KBM-7 (cell line): ENCODE measurements around the gene LIF.

Experiments
- DNase-seq: peaks from one replicate; pipeline ENCODE4 v3.0.0-alpha.2; 2015
- in situ Hi-C: fragments of 300-500 bp; cut with MboI; formaldehyde crosslinking; loops from 2 replicates; pipeline ENCODE4 v1.14.3; 2020; ENCODE audit warnings: low sequenced_read_pairs, low pct_unique_long_range_greater_than_20kb, mixed read lengths

The LIF gene

DNA sequence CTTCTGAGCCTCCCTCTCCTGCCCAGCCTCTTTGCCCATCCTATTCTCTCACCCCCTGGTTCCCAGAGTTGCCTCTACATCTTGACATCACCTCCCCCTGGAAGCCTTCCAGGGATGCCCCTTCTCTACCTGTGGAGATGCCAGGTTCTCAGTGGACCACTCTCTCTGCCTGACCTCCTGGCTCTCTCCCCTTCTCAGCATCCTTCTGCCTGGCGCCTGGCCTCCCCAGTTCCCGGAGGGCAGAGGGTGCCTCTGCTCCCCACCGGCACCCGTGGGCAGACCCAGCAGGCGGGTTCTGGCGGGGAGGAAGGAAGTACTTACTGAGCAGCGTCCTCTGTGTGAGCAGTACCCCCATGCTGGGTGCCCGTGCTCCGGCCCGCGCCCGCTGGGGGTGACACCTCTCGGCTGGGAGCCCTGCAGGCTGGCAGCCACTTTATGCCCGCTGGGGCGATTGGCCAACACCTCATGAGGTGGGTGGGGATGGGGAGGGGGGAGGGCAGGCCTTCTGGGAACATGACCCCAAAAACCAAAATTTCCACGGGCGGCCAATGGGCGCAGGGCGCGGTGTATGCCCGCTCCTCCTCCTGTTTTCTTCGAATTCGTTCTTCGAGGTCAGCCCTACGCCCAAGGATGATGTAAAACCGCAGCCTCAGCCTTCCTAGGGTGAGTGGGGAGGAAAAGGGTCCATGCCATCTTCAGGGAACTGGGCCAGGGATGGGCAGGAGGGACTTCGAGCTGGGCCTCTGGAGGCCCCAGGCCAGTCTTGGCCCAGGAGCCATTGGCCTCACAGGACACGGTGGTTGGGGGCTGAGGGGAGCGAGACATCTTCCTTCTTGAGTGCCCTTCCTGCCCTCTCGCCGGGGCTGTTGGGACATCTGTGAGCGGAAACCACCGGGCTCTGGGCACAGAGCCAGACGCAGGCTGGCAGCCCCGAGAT, 20.2 kb upstream of the LIF start, which contains the start of gene OSM:
OSM (minus strand) TSS at position 407 of the 937 bp plus-strand sequence; CDS start at position 355, 52 bp downstream.
- peak; percentile 94 for DNase-seq
- in situ Hi-C loops, result no loop called here

DNA sequence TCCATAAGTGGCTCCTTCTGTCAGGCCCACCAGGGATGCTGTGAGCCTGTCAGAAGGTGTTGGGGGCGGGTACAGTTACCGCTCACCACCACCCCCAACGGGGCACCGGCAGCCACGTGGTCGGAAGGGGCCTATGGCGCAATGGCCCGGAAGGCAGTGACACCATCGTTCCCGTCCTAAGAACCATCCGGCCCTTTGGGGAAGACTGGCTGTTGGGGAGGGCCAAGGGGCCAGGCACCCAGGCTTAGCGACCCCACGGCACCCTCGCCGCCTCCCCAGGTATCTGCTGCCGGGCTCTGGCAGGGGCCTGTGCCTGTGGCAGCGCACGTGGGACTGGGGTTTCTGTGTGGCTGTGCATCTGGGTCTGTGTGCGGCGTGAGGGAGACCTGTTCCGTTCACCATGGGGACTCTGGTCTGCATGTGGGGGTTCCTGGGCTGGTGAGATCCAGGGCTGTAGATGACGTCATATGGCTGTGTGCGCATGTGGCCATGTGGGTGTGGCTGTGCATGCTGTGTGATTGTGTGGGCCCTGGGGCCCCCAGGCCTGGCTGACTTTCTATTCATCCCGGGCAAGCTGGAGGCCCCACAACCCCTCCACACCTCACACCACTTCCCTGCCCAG, 19.4 kb upstream of the LIF start:
- in situ Hi-C loops, result no loop called here
- peak; percentile 90 for DNase-seq

DNA sequence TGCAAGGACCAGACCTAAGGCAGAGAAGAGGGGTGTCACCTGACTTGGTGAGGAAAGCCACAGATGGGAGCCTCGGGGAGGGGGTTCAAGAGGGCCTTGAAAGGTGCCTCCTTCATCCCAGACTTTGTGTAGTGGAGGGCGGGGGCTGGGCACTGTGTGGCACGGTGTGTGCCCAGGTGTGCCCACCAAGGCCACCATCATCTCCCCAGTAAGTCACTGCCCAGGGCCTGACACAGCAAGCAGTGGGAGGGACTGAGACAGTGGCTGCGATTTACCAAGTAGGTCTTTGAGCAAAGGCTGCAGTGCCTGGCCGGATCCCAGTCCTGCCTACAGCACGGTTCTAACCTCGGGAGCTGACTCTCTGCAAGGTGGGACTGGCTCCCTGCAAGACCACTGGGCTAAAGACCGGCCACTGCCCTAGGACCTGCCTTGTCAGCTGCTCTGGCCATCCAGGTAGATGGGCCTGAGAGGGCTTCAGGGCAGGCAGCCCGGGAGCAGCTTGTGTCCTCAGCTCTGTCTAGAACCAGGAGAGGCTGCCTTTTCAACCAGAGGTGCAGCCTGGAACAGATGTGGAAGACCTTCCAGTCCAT, 18.7 kb upstream of the LIF start:
- no peak for DNase-seq
- in situ Hi-C loops, result no loop called here

DNA sequence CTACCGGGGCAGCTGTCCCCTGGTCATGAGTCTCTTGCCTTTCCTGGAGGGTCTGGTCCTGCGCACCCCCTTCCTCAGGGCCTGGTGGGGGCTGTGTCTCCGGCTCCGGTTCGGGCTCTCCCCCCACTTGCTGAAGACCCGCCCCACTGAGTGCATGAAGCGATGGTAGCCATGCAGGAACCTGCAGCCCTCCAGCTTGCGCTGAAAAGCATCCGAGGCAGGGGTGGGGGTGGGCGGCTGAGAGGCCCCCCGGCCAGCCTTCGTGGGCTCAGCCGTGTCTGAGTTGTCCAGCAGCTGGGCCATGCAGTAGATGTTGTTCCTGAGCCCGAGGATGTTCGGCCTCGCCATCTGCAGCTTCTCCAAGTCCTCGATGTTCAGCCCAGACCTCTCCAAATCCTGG, 17.3 kb upstream of the LIF start:
- in situ Hi-C loops, result no loop called here
- no peak for DNase-seq

DNA sequence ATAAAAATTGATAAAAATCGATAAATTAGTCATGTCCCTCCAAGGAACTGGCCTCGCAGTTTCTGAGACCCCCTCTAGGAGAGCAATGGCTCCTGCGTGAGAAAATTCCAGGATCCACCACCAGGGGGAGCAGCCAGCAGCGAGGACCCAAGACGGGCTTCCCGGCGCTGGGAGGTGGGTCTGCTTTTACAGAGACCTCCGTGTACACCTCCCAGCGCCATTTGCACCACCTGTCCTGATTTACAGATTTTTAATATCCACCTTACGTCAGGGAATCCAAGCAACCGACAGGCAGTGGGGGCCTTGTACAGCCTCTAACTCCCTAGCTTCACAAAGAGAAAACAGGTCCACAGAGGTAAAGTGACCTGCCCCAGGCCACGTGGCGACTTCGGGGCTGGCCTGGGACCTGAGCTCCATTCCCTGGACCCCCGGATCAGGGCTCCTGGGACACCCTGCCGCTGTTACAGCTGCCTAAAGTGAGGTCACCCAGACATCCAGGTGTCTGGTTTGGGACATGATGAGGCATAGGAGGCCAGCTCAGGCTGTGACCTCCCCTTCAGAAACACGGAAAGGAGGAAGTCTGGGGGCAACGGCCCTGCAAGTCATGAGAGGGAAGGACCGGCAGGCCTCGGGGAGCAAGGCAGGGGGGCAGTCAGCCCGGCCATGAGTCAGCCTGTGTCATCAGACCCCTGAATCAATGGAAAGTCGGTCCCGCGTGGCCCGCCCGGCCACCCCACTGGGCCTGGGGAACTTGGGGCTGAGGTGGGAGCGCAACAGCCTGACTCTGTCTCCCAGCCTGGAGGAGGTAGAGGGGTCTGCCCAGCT, 16.6 kb upstream of the LIF start:
- peak; percentile 82 for DNase-seq
- in situ Hi-C loops, result no loop called here

DNA sequence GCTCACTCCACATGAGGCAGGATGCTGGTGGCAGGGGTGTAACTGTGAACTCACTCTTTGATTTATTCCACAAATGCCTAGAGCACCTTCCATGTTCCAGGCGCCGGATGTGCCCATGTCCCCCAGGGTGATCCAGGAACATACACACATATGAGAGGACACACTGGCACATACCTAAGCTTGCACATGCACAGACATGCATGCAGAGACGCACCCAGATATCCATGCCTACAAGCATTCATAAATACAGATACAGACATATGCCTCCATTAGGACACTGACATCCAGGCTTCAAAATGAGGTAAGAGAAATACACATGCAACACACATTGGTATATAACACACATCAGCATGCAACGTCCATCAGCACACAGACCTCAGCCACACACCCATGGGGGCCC, 15.6 kb upstream of the LIF start:
- in situ Hi-C loops, result no loop called here
- no peak for DNase-seq

DNA sequence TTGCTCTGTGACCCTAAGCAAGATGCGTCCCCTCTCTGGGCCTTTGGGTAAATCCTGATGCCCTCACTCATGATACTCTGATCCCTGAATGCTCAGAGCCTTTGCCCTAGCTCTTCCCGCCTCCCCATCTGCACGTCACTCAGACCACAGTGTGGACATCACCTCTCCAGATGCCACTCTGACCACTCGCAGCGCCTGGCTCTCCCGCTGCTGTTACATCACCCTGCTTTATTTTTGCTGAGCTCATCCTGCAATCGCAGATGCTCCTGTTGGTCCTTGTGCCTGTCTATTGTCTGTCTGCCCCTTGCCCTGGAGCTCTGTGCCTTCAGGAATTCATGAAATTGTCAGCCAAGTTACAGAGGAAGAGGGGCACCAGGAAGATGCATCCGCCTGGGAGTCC, 14.6 kb upstream of the LIF start:
- no peak for DNase-seq
- in situ Hi-C loops, result no loop called here

DNA sequence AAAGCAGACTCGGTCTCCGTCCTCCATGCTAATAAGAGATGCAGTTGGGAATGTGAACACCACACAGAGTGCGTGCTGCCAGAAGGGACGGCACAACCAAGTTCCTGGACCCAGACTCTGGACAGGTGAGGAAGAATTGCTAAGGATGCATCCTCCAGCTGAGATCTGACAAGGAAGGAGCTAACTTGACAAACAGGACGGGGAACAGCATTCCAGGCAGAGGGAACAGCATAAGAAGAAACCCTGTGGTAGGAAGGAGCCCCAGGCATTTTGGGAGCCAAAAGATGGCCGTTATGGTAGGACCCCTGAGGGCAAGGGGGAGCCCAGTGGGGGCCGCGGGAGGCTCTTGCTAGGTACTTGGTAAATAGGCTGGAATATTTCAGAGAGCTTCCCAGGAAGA, 14.1 kb upstream of the LIF start:
- DNase-seq, result no peak
- in situ Hi-C loops, result no loop called here

DNA sequence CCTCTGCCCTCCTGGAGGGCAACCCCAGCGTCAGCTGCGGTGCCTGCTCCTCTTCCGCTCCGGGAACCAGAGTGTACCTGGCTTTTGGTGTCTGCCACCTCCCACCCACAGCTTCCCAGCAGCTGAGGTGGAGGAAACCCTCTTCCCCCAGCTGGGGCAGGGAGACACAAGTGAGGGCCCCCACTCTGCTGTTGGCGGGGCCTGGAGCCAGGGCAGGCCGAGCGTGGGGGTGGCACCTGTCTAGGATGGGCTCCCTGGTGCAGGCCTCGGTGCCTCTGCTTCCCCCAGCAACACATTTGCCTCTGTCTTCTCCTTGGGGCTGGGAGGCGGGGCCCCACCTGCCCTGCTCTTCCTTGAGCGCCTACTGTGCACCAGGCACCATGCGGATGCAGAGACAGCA, 13.7 kb upstream of the LIF start:
- DNase-seq, result no peak
- in situ Hi-C loops, result no loop called here

DNA sequence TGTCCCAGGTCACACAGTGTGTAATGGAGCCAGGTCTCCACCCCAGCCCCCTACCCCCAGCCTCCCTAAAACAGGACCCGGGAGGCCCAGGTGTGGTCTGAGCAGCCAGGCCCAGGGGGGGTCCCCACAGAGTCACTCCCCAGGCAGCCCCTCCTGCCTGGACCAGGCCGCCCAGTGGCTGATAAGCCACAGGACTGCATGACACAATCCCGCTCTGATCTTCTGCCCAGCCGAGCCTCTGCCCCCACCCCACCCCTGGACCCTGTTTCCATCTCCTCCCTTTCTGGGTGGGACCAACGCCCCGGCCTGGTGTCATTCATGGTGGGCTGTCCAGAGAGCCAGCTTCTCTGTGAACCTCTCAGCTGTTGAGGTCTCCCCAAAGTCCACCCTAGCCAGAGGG, 7.8 kb upstream of the LIF start:
- in situ Hi-C loops, result no loop called here
- DNase-seq, result no peak

DNA sequence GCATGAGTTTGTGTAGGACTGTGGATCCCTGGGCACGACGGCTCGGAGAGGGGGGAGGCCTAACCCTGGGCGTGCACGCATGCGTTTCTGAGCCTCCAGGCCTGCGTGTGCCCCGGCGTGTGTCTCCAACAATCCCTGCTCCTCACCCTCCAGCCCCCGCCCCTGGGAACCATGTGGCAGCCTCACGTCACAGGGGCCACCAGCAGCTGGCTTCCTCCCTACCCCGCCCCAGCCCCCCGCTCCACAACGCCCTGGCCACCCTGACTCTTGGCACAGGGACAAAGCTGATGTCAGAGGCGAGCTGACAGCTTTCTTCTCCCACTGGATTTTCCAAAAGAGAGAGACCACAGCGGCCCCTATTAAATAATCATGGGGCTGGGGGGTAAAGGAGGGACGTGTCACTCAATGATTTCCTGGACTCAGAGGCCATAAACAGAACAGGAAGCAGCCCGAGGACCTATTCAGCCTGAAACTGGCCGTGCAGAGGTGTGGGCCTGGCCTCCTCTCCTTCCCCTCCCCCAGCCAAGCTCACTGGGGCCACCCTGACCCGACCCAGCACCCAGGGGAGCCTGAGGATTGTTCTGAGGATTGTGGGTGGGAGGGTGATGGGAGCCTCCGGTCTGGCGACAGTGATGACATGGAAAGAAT, 6.8 kb upstream of the LIF start:
- no peak for DNase-seq
- in situ Hi-C loops, result no loop called here

DNA sequence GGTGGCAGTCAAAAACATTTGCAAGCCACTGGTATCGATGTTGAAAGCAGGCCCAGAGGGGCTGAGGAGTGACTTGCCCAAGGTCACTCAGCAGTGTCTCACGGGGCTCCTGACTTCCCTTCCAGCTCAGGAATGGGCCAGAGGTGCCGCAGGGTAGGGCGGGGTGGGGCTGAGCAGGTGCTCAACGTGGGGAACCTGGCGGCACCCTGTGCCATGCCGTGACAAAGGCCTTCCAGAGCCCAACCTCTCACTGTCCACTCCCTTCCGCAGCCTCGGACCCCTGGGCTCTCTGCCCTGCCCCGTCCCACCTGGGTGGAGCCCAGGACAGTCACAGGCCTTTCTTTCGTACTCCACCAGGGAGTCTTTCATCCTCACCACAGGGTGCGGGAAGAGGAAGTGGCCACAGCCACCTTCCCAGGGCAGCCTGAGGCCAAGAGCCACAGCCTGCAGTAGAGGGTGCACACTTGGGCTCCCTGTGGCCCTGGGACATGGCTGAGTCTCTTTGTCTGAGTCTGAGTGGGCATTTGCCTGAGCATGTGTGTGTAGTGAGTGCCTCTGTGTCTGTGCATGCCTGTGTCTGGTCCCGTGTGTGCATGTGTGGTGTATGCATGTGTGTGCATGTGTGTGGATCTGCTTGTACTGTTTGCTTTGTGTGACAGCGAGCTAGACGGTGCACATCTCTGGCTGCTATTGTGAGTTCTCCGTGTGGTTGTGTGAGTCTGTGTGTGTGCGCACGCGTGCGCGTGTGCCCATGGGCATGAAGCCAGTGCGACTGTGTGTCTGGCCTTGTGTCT, 6.0 kb upstream of the LIF start:
- in situ Hi-C loops, result no loop called here
- peak; percentile 47 for DNase-seq

DNA sequence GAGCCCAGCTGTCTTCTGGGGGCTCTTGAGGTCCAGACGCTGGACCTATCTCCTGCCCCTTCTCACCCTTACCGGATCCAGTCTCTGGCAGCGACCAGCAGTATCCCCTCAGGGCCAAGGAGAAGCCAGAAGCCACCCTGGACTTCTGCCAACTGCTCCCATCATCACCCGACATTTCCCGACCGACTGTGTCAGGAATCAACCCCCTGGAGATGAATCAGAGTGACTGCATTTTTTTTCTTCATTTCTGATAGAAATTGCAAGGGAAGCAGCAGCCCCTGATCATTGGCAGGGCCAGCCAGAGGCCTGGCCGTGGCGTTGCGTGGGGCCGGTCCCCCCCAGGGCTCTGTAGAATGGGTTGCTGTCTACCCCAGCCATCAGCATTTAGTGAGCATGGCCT, 5.2 kb upstream of the LIF start:
- no peak for DNase-seq
- in situ Hi-C loops, result no loop called here

DNA sequence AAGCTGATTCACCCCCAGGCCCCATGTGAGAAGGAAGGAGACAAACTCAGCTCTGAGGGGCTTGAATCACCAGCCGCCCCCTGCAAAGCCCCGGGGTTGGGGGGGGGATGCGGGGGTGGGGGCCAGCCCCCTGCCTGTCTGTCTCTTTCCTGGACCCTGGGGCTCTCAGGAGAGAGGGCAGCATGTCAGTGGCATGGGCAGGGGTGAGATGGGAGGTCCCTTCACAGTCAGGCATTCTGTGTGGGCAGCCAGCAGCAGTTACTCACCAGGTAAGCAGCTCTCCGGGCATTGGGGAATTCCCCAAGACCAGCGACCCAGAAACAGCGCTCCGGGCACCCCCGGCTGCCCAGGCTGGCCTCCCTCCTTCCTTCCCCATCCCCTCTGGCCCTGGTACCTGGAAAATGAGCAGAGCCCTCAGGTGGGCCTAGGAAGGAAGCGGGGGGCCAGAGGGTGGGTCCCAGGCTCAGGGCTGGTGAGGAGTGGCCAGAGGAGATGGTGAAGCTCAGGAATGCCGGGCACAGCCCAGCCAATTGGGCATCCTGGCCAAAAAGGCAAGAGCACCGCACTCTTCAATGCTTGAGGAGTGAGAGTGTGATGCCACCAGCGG, 4.2 kb upstream of the LIF start:
- in situ Hi-C loops, result no loop called here
- no peak for DNase-seq

DNA sequence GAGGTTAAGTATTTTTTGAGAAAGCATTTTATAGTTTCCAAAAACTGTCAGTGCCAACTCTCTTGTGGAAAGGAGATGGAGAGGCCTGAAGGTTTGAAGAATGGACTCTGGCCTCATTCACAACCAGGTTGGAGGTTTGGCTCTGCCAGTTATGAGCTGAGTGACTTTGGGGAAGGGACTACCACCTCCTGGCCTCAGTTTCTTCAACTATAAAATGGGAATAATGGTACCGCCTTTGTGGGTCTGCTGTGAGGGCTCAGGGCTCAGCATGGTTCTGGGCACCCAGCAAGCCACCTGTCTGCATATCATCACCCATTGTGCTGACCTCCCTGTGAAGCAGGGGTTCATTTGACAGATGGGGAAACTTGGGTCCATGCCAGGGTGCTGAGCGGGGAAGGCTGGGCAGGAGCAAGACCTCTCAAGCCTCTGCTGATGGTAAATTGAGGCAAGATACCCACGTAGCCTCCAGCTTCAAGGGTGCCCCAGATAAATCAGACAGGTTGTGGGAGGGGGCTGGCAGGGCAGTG, 3.5 kb upstream of the LIF start:
- no peak for DNase-seq
- in situ Hi-C loops, result no loop called here

DNA sequence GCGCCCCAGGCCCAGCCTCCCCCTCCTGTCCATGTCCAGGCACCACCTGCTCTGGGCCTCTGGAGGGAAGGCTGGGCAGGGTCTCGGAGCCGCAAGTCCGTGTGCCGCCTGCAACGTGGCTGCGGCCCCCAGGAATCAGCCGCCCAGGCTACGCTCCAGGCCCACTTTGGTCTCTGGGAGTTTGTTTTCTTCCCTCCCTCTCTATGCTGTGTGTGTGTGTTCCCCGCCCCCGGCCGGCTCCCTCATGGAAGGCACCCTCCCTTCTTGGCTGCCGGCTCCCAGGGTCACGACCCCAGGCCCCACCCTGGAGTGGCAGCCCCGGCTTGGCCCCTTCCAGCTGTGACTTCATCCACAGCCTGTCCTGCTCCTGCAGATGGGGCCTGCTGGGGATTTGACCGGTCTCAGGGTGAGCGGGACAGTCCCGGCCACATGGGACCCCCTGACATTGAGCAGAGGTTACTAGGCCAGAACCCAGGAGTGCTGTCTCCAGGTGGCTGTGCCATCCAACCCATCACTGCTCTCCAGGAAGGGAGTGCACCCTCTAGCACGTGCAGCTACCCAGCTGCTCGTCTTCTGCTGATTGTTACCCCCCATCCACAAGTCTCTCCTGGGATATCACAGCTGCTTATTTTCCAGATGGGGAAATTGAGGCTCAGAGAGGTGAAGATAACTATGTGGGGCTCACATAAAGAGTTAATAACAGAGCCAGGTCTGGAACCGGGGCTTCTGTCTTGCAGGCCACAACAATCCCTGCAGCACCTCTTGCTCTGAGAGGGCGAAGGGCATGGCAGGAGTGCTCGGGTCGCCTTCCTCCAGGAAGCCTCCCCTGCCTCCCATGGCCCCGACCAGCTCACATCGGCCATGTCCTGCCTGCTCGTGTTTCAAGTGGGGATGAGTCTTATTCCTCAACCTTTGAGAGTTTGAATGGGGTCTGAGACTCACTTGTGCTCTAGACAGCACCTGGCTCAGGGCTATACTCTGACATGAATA, 2.8 kb upstream of the LIF start:
- in situ Hi-C loops, result no loop called here
- DNase-seq, result no peak

DNA sequence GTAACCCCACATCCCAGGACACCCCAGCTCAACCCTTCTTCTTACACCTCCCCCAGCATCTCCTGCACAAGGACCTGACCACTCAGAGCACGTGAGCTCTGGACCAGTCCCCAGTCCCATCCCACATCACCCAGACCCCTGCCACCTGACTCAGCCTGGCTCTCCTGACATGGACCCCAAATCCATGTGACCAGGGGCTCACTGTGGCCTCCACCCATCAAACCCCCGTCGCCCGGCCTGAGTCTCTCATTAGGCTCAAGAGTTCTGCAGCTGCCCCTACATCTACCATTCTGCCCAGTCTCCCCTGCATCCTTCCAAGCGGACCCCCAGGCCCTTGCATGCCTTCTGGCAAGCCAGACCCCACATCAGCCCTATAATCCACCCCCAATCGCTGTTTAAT, 1.9 kb upstream of the LIF start:
- DNase-seq, result no peak
- in situ Hi-C loops, result no loop called here
